ENCODE results near the gene LEMD1.

Gene LEMD1

DNA sequence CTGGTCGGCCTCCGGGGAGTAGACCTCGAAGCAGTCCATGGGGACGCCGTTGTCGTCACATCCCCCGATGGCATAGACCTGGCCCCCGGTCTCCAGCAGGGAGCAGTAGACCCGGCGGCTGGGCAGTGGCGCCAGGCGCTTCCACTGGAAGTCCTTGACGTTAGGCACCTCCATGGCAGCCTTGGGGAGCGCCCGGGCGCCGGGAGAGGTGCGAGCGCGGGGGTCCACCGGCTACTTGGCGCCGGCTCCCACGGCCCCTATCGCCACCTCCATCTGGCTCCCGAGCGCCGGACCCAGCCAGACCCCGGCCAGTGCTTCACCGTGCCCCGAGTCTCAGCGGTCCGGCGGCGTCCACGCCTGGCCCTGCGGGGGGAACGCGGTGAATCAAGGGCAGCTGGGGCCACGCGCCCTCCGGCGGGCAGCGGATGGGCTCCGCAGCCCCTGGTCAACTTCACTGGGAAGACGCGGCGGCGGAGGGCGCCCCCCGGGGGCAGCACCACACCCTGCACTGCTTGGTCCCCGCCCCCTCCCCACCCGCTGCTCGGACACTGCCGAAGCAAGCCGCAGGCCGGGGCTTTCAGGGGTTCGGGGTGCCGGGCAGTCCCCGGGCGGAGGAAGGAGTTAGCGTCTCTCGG is 78.3 kb downstream of the LEMD1 start:
- peak; percentile 62 for DNase-seq
- H3K27me3 Mint-ChIP-seq (ENCODE audit: low read depth, poor library complexity) = peaks cover 67% of the 10 kb centered on the region
- H3K36me3 Mint-ChIP-seq (ENCODE audit: low read depth) = no peaks in the 10 kb centered on the region
- H3K27ac Mint-ChIP-seq = no peak overlapping the region
- H3K4me3 Mint-ChIP-seq = peak overlapping the region; percentile 28
- TF ChIP-seq, protein P1, sequence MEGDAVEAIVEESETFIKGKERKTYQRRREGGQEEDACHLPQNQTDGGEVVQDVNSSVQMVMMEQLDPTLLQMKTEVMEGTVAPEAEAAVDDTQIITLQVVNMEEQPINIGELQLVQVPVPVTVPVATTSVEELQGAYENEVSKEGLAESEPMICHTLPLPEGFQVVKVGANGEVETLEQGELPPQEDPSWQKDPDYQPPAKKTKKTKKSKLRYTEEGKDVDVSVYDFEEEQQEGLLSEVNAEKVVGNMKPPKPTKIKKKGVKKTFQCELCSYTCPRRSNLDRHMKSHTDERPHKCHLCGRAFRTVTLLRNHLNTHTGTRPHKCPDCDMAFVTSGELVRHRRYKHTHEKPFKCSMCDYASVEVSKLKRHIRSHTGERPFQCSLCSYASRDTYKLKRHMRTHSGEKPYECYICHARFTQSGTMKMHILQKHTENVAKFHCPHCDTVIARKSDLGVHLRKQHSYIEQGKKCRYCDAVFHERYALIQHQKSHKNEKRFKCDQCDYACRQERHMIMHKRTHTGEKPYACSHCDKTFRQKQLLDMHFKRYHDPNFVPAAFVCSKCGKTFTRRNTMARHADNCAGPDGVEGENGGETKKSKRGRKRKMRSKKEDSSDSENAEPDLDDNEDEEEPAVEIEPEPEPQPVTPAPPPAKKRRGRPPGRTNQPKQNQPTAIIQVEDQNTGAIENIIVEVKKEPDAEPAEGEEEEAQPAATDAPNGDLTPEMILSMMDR (IDR thresholded peaks at IDR 0.05) = peak; percentile 28
- H3K9me3 Mint-ChIP-seq = no peaks in the 10 kb centered on the region
- H3K4me1 Mint-ChIP-seq = peaks cover 23% of the 10 kb centered on the region

DNA sequence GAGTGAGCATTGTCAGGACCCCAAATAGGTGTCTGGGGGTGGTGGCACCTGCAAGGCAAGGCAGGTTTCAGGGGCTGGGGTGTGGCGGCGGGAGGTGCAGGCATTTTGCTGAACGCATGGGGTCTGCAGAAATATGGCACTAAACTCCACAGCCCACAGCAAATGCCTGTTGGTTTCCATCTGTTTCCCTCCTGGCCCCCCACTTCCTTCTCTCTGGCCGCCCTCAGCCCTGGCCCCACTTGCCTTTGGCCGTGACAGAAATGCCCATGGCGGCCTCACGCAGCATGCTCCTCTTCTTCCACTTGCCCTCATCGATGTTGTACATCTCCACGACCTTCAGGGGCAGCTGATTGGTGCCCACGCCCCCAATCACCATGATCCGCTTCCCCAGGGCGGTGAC is 78.9 kb downstream of the LEMD1 start:
- Mint-ChIP-seq H3K27me3 (ENCODE audit: low read depth, poor library complexity) (peaks cover 67% of the 10 kb centered on the region), H3K4me3 (peak overlapping the region; percentile 66), H3K9me3 (no peaks in the 10 kb centered on the region)

DNA sequence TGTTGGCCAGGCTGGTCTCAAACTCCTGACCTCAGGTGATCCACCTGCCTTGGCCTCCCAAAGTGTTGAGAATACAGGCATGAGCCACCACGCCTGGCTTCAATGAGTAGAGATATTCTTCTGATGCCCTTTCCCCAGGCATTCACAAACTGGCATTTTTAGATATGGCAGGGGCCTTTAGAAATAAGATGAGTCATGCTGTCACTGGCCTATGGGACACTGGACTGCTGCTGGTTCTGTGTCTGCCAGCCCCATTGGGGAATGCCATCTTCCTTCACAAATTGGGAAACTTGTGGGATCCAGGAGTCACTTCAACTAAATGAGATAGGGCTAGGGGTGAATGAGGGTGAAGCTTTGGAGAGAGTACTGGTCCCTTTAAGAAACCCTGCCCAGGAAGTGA is 81.2 kb downstream of the LEMD1 start:
- H3K27ac Mint-ChIP-seq = no peak overlapping the region
- peaks cover 52% of the 10 kb centered on the region for H3K27me3 Mint-ChIP-seq (ENCODE audit: low read depth, poor library complexity)
- H3K4me3 Mint-ChIP-seq = no peak overlapping the region
- TF ChIP-seq, protein P1 (IDR thresholded peaks at IDR 0.05) = no peak
- no peak for DNase-seq
- H3K9me3 Mint-ChIP-seq = no peaks in the 10 kb centered on the region
- H3K4me1 Mint-ChIP-seq = peaks cover 27% of the 10 kb centered on the region
- no peaks in the 10 kb centered on the region for H3K36me3 Mint-ChIP-seq (ENCODE audit: low read depth)

More for the DNA sequence above, 78.9 kb downstream of the LEMD1 start:
- DNase-seq = no peak
- Mint-ChIP-seq H3K27ac (no peak overlapping the region), H3K4me1 (peaks cover 19% of the 10 kb centered on the region), H3K36me3 (ENCODE audit: low read depth) (no peaks in the 10 kb centered on the region)
- TF ChIP-seq, protein P1 (IDR thresholded peaks at IDR 0.05) = no peak

DNA sequence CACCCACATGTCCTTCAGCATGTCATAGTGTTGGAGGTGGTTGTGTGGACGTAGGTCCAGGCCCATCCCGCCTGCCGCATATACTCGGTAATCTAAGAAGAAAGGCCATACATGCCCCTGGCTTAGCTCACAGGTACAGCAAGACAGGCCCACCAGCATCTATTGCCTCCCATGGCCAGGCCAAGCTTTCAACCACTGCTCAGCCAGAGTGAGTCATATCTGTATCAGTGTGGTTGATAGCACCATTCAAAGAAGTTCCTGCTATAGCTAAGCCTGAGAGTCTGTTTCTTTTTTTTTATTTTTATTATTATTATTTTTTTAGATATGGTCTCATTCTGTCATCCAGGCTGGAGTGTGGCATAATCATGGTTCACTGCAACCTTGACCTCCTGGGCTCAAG is 82.1 kb downstream of the LEMD1 start:
- no peak for DNase-seq
- H3K4me1 Mint-ChIP-seq = peaks cover 24% of the 10 kb centered on the region
- no peak overlapping the region for H3K27ac Mint-ChIP-seq
- peaks cover 43% of the 10 kb centered on the region for H3K27me3 Mint-ChIP-seq (ENCODE audit: low read depth, poor library complexity)
- H3K9me3 Mint-ChIP-seq = no peaks in the 10 kb centered on the region
- no peak overlapping the region for H3K4me3 Mint-ChIP-seq
- H3K36me3 Mint-ChIP-seq (ENCODE audit: low read depth) = no peaks in the 10 kb centered on the region
- TF ChIP-seq, protein P1 (IDR thresholded peaks at IDR 0.05) = no peak

DNA sequence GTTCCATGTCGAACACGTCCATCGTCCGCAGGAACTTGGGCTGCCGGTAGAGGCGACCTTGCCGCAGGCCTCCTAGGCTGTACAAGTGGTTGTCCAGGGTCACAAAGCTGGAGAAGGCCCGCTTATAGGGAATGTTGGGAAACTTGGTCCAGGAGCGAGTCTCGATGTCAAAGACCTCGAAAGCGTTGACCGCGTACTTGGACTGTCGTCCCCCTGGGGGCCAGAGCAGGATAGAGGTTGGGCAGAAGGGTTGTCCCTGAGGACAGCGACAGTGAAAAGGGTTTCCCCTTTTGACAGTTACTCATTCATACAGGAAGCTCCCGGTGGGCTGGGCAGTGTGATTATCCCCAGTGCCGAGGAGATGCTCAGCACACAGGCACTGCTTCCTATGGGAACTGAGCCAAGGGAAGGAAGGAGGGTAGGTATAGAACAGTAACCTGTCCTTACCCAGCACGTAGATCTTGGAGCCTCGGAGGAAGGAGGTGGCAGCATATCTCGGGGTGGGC is 82.6 kb downstream of the LEMD1 start:
- H3K27ac Mint-ChIP-seq = no peak overlapping the region
- peaks cover 20% of the 10 kb centered on the region for H3K4me1 Mint-ChIP-seq
- no peak overlapping the region for H3K4me3 Mint-ChIP-seq
- H3K27me3 Mint-ChIP-seq (ENCODE audit: low read depth, poor library complexity) = peaks cover 38% of the 10 kb centered on the region
- no peaks in the 10 kb centered on the region for H3K9me3 Mint-ChIP-seq
- TF ChIP-seq, protein P1 (IDR thresholded peaks at IDR 0.05) = no peak
- no peaks in the 10 kb centered on the region for H3K36me3 Mint-ChIP-seq (ENCODE audit: low read depth)
- DNase-seq = no peak

DNA sequence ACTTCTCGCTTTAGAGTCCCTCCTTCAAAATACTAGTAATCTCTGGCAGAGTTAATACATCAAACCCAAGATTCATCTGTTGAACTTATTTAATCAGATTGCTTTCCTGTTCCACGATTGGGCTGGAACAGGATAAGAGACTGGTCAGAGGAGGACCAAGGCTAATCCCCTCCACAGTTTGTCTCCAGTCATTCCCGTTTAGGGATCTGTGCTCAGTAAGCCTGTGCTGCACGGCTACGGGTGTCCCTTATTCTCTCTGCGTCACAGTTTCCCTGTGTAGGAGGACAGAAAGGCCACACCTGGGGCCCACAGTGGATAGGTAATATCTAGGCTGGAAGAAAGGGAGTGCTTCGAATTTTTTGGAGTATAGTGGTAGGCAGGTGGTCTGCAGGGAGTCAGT is 83.8 kb downstream of the LEMD1 start:
- Mint-ChIP-seq H3K27me3 (ENCODE audit: low read depth, poor library complexity) (peaks cover 30% of the 10 kb centered on the region), H3K36me3 (ENCODE audit: low read depth) (no peaks in the 10 kb centered on the region), H3K9me3 (no peaks in the 10 kb centered on the region), H3K4me3 (no peak overlapping the region), H3K27ac (no peak overlapping the region), H3K4me1 (peaks cover 18% of the 10 kb centered on the region)
- TF ChIP-seq, protein P1 (IDR thresholded peaks at IDR 0.05) = no peak
- no peak for DNase-seq
